DOHH2 (cell line): ENCODE results near the gene CELA1.

Source experiments
- CTCF ChIP-seq: fragments of 200-600 bp; sonication (generic); IDR thresholded peaks from one replicate; pipeline ENCODE4 v1.5.1; 2014; ENCODE audit warnings: antibody characterized with exemption, mild to moderate bottlenecking, low read depth, low read length; ENCODE audit not compliant: poor library complexity, severe bottlenecking
- EZH2phosphoT487 ChIP-seq: fragments of 200-600 bp; sonication (generic); IDR thresholded peaks from 2 replicates; pipeline ENCODE4 v1.6.1; 2017; ENCODE audit warnings: borderline replicate concordance, mild to moderate bottlenecking, antibody characterized with exemption, low read length, moderate library complexity, mixed read lengths

- TF ChIP-seq CTCF (no peak), EZH2phosphoT487 (no peak)
Observed at GRCh38 chr12:51374856-51375255, 28.4 kb upstream of the CELA1 start.
